Uterus (tissue), 4 donors: Measurements from ENCODE around the gene SELPLG. TPM values are rescaled to one million over a fixed set of nuclear protein-coding genes. Genes with fewer than 3 reads are reported as not detected.

Experiments
- DNase-seq, 2 donors: peaks; one replicate each; pipeline ENCODE4 v3.0.0-alpha.2; 2019 to 2020
- H3K27ac ChIP-seq, 2 donors: fragments of 200-600 bp; sonication (generic); 1 replicate in 1 of 2; 2 replicates in 1 of 2; pipeline ENCODE4 v1.5.1; 2016 to 2018
- H3K27me3 ChIP-seq, 2 donors: fragments of 200-600 bp; sonication (generic); one replicate each; pipeline ENCODE4 v1.5.1; 2018 to 2019; ENCODE audit warnings: control low read depth in 1 of 2
- H3K36me3 ChIP-seq, 2 donors: fragments of 200-600 bp; sonication (generic); one replicate each; pipeline ENCODE4 v1.5.1; 2019; ENCODE audit warnings: control low read depth in 1 of 2
- H3K4me1 ChIP-seq, 2 donors: fragments of 200-600 bp; sonication (generic); one replicate each; pipeline ENCODE4 v1.5.1; 2018 to 2019; ENCODE audit warnings: control low read depth in 1 of 2
- H3K4me3 ChIP-seq, 2 donors: fragments of 200-600 bp; sonication (generic); 1 replicate in 1 of 2; 2 replicates in 1 of 2; pipeline ENCODE4 v1.5.1; 2018 to 2019; ENCODE audit warnings: mild to moderate bottlenecking in 1 of 2
- H3K9me3 ChIP-seq, 2 donors: fragments of 200-600 bp; sonication (generic); one replicate each; pipeline ENCODE4 v1.5.1; 2019; ENCODE audit warnings: control low read depth in 1 of 2
- CTCF ChIP-seq, 4 experiments: fragments of 200-600 bp in 2 of 4; fragments of 450-650 bp in 2 of 4; sonication (generic) in 2 of 4; IDR thresholded peaks; one replicate each; pipeline ENCODE4 v1.5.1; 2016 to 2019; ENCODE audit warnings: antibody characterized with exemption in 4 of 4, mild to moderate bottlenecking in 2 of 4, moderate library complexity in 1 of 4
- POLR2A ChIP-seq, 2 donors: fragments of 450-650 bp; IDR thresholded peaks; one replicate each; pipeline ENCODE4 v1.6.1; 2016; ENCODE audit warnings: antibody characterized with exemption in 2 of 2, mild to moderate bottlenecking in 1 of 2, moderate library complexity in 1 of 2
- intact Hi-C: fragments of 100-400 bp; cut with DNase I; formaldehyde crosslinking; loops from one replicate; pipeline ENCODE4 v1.15.1; 2023; ENCODE audit warnings: low total_unique reads
- total RNA-seq, 4 donors: library from RNA; depleted of rRNA in 3 of 4; stranded (reverse); fragments of >200 nt in 3 of 4; gene quantifications; one replicate each; pipeline versions ENCODE4 v1.1.0 to v1.2.4, GENCODE V29; 2014 to 2023
- donor health status: DM: yes; HTN: yes; CAD: no.

SELPLG gene
- total RNA-seq, 4 donors from 2014 or later, result 1.5 to 6.5 (median 2.9) TPM

GRCh38 chr12:108644811-108645120 is 11.1 kb upstream of the SELPLG start:
- no peaks in the 10 kb centered on the region for H3K36me3 ChIP-seq
- H3K27me3 ChIP-seq, result no peaks in the 10 kb centered on the region
- no peaks in the 10 kb centered on the region for H3K9me3 ChIP-seq
- DNase-seq, result no peak
- no peak overlapping the region for H3K4me3 ChIP-seq
- H3K4me1 ChIP-seq, result peaks cover 5 to 6% of the 10 kb centered on the region in 2 donors
- H3K27ac ChIP-seq, result peak overlapping the region; percentile 37 to 62
- intact Hi-C loops, result no loop called here
- TF ChIP-seq CTCF (IDR thresholded peaks at IDR 0.05) (no peak), POLR2A (IDR thresholded peaks at IDR 0.05) (no peak)

- intact Hi-C loops, result no loop called here
These were observed 10.5 kb upstream of the SELPLG start for GRCh38 chr12:108643941-108644810.

DNA sequence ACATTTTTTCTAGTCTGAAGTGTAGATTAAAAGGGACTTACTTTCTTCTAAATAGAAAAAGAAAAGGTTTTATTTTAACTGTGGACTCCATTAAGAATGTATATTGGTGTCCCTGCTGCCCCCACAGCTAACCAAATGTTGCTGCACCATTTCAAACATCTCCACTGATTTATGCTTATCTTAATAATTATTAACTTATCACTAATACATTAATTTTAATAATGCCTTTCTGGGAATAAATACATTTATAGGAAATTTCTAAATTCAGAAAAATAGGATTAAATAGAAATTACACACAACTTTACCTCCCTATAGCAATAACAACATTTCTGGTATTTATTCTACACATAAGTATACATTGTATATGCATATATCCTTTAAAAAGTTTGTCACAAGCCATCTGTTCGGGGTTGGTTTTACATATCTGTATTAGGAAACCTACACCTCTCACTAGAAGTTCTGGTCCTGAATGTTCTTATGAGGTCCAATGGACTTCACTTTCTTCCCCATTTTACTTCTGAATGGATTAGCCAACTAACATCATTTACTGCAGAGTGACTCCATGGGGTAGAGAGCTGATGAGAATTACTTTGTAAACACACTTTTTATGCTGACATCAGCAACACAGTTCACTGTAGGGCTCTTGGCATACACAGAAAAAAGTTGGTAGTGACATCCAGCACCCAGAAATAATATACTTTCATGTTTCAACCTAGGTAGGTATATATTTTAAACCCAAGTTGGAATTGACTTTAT is 9.4 kb upstream of the SELPLG start:
- Histone ChIP-seq H3K36me3 (no peaks in the 10 kb centered on the region), H3K27ac (peak overlapping the region; percentile 52 to 62), H3K4me1 (peaks cover 0 to under 1% of the 10 kb centered on the region in 2 donors), H3K9me3 (no peaks in the 10 kb centered on the region), H3K27me3 (no peaks in the 10 kb centered on the region), H3K4me3 (no peak overlapping the region)
- no peak for DNase-seq
- no peak for TF ChIP-seq CTCF (IDR thresholded peaks at IDR 0.05)
- no peak for TF ChIP-seq POLR2A (IDR thresholded peaks at IDR 0.05)
- intact Hi-C loops, result no loop called here

More at GRCh38 chr12:108643941-108644810, 10.5 kb upstream of the SELPLG start:
- TF ChIP-seq POLR2A (IDR thresholded peaks at IDR 0.05) (no peak), CTCF (IDR thresholded peaks at IDR 0.05) (no peak)
- no peaks in the 10 kb centered on the region for H3K36me3 ChIP-seq
- peak in 1 of 2 donors; percentile 73 for DNase-seq
- peaks cover under 1 to 3% of the 10 kb centered on the region in 2 donors for H3K4me1 ChIP-seq
- no peaks in the 10 kb centered on the region for H3K9me3 ChIP-seq
- H3K27ac ChIP-seq, result peak overlapping the region; percentile 52 to 62
- H3K4me3 ChIP-seq, result no peak overlapping the region
- no peaks in the 10 kb centered on the region for H3K27me3 ChIP-seq

DNA sequence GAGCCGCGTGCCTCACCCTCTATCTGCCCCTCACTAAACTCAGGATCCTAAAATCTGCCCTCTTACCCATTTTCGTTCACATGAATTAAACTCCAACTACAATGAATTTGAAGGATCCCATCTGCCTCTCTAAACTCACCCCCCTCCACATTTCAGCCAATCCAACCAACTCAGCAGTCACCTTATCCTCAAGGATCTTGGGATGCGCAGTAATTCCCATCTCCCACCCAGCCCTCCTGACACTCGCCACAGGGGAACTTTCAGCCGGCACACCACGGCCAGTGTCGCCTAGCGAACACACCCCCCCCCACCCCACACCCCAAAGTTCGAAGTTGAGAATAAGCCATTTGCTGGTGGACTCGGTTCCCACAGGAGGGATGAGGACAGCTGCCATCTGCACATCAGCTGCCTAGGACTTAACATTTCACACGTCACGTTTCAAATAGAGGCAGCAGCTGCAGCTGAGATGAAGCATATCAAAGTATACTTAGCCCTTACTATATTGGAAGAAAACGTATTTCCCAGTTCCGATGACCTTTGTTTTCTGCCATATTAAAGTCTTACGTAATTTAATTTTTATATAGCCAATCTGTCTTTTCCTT is 8.7 kb upstream of the SELPLG start:
- peaks cover 5% of the 10 kb centered on the region in 2 donors for H3K4me1 ChIP-seq
- intact Hi-C loops, result no loop called here

More for the DNA sequence above, 8.7 kb upstream of the SELPLG start:
- H3K4me3 ChIP-seq, result no peak overlapping the region
- H3K27ac ChIP-seq, result peak overlapping the region; percentile 16 to 41
- no peaks in the 10 kb centered on the region for H3K27me3 ChIP-seq
- TF ChIP-seq CTCF (IDR thresholded peaks at IDR 0.05) (no peak), POLR2A (IDR thresholded peaks at IDR 0.05) (no peak)
- no peak for DNase-seq
- H3K36me3 ChIP-seq, result no peaks in the 10 kb centered on the region
- no peaks in the 10 kb centered on the region for H3K9me3 ChIP-seq
